GM18511 (cell line): ENCODE data around the gene NBEA.
"Not testable (repeated sequence)": the region's sequence is repeated elsewhere in the genome, so short reads cannot be mapped to it uniquely, and the experiment has no call there.

Source experiments
- ATAC-seq: cut with Tn5 transposase; IDR thresholded peaks from one replicate; pipeline ENCODE4 v1.9.1; 2021; ENCODE audit warnings: mild to moderate bottlenecking, moderate library complexity; ENCODE audit not compliant: unreplicated experiment

The NBEA gene

GRCh38 chr13:34944274-34944634 lies 2.2 kb downstream of the NBEA start:
- ATAC-seq = no peak

- ATAC-seq = no peak
Observed at GRCh38 chr13:34944751-34945150, 2.7 kb downstream of the NBEA start.

DNA sequence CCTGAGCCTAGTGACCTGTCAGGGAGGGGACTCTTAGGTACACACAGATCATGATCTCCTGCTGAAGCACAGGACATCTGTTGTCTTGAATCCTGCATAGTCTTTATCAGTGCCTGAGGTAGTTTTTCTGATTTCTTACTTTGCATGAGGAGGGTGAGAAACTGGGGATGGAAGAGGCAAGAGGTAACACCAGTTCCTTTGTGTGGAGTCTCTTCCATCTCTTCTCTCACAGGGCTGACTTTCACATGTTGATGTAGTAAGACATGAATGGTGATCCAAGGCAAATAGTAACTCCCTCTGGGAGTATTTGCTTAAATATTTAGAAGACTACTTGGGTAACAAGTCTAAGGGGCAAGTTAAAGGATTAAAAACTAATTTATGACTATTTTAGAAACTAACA lies 9.5 kb downstream of the NBEA start:
- no peak for ATAC-seq

DNA sequence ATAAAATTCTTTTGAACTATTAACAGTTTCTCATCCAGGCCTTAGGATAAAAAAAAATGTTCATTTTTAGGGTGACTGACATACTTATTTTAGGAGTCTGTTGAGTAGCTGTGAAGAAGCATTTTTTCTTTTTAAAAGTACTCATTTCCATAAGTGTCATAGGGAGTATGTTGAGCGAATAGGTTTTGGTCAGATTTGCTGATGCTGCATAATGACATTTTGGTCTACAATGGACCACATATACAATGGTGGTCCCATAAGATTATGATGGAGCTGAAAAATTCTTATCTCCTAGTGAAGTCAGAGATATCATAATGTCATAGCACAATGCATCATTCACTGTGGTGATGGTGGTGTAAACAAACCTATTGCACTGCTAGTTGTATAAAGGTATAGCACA lies 17.4 kb downstream of the NBEA start:
- ATAC-seq = no peak

DNA sequence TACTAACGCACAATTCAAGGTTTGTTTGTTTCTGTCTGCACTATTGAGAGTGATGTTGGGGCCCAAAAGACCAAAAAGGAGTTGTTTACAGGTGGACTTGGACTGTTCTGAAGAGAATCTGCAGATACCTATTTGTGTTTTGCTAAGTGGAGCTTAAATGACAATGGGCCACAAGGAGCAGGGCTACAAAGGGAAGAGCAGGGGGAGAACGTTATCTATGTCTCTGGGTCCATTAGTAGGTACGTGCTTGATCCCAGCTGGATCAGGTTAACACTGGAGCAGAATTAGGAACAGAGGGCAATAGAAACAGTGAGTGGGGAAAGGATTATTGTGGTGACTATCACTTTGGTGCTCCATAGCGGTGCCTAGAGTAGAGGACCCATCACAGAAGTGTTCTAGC lies 22.5 kb downstream of the NBEA start:
- no peak for ATAC-seq

- no peak for ATAC-seq
Observed at GRCh38 chr13:34967851-34968562, 25.9 kb downstream of the NBEA start.

DNA sequence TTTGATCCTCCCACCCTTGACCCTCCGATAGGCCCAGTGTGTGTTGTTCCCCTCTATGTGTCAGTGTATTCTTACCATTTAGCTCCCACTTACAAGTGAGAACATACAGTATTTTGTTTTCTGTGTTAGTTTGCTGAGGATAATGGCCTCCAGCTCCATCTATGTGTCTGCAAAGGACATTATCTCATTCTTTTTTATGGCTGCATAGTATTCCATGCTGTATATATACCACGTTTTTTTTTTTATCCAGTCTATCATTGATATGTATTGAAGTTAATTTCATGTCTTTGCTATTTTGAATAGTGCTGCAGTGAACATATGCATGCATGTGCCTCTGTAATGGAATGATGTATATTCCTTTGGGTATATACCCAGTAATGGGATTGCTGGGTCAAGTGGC lies 27.5 kb downstream of the NBEA start:
- ATAC-seq = not testable (repeated sequence)

DNA sequence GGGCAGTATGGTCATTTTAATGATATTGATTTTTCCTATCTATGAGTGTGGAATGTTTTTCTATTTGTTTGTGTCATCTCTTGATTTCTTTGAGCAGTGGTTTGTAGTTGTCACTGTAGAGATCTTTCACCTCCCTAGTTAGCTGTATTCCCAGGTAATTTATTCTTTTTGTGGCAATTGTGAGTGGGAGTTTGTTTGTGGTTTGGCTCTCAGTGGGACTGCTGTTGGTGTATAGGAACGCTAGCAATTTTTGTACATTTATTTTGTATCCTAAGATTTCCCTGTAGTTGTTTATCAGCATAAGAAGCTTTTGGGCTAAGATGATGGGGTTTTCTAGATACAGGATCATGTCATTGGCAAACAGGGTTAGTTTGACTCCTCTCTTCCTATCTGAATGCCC lies 28.9 kb downstream of the NBEA start:
- ATAC-seq = no peak

- no peak for ATAC-seq
Observed at GRCh38 chr13:34971473-34971872, 29.4 kb downstream of the NBEA start.

- ATAC-seq = not testable (repeated sequence)
Observed at GRCh38 chr13:34985199-34985598, 43.1 kb downstream of the NBEA start.

- no peak for ATAC-seq
Observed at GRCh38 chr13:34988330-34988791, 46.3 kb downstream of the NBEA start.

DNA sequence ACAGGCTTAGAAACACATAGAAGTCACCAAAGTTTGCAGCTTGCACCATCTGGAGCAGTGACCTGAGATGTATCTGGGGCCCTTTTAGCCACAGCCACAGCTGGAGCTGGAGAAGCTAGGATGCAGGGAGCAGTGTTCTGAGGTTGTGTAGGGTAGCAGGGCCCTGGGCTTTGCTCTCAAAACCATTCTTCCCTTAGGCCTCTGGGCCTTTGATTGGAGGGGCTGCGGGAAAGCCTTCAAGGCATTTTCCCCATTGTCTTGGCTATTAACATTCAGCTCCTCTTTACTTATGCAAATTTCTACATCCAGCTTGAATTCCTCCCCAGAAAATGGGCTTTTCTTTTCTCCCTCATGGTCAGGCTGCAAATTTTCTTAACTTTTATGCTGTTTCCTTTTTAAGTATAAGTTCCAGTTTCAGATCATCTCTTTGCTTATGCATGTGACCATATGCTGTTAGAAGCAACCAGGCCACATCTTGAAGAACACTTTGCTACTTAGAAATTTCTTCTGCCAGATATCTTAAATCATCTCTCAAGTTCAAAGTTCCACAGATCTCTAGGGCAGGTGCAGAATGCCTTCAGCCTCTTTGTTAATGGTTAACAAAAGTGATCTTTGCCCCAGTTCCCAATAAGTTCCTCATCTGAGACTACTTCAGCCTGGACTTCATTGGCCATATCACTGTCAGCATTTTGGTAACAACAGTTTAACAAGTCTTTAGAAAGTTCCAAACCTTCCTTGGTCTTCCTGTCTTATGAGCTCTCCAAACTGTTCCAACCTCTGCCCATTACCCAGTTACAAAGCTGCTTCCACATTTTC lies 48.5 kb downstream of the NBEA start:
- no peak for ATAC-seq

DNA sequence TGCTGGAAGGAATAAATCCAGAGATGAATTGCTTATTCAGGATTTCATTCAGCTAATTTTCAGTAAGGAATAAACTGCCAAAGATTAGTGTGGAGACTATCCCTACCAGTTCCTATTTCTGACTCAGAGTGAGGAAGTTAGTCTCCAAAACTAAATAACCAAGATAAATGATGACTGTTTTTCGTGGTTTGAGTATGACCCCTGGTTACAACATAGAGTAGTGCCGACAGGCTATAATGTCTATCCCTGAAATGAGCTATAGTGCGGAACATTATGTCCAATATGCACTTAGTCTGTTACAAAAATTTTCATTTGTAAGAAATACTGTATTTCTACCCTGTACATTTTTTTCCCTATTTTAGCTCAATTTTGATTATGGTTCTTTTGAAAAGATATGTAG lies 51.4 kb downstream of the NBEA start:
- ATAC-seq = no peak

DNA sequence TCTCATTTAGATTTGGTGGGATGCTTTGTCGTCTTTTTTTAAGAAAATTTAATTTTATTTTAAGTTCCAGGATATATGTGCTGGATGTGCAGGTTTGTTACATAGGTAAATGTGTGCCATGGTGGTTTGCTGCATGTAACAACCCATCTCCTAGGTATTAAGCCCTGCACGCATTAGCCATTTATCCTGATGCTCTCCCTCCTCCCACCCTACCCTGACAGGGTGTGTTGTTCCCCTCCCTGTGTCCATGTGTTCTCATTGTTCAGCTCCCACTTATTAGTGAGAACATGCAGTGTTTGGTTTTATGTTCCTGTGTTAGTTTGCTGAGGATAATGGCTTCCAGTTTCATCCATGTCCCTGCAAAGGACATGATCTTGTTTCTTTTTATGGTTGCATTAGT lies 61.7 kb downstream of the NBEA start:
- ATAC-seq = not testable (repeated sequence)

DNA sequence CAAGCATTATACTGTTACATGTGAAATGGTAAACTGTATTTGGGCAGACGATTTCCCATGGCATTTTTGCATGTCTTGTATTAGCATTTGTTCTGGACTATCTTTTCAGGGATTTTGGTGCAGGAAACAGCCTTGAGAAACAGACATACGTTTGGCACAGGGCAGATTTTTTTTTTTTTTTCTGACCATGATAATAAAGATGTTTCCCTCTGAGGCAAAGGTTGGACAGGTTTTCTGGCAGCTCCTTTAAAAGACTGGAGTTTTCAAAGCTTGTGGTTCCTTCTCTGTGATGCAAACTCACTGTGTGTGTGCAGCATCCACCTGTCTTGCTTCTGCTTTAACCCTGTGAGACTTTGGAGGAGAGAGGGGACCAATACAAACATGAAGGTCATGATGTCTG lies 63.0 kb downstream of the NBEA start:
- no peak for ATAC-seq

GRCh38 chr13:35014606-35015213 lies 72.6 kb downstream of the NBEA start:
- ATAC-seq = no peak

GRCh38 chr13:35016362-35017112 lies 74.5 kb downstream of the NBEA start:
- no peak for ATAC-seq

DNA sequence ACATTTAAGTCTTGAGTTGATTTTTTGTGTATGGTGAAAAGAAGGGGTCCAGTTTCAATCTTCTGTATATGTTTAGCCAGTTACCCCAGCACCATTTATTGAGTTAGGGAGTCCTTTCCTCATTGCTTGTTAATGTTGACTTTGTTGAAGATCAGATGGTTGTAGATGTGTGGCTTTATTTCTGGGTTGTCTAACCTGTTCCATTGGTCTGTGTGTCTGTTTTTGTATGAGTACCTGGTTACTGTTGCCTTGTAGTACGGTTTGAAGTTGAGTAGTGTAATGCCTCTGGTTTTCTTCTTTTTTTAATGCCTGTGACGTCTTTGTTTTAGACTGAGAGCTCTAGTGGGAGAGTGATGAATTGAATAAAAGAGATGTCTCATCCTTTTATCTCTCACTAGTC lies 83.2 kb downstream of the NBEA start:
- no peak for ATAC-seq

GRCh38 chr13:35028338-35028867 lies 86.3 kb downstream of the NBEA start:
- ATAC-seq = no peak

DNA sequence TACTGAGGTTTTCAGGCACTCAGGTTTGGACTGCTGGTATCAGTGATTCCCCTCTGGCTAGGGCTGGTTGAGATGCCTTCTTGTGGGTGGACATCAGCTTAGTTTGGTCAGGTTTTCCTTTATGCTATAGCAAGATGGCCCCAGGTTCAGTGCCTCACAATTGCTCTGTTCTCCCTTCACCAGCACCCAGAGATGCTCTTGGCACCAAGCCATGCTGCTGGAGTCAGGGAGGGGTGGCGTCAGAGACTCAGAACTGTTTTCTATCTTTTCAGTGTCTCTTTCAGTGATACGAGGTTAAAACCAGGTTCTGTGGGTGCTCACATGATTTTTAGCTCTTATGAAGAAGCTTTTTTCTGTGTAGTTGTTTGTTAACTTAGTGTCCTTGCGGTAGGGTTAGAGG lies 96.9 kb downstream of the NBEA start:
- ATAC-seq = no peak

GRCh38 chr13:35046587-35046986 lies 104.5 kb downstream of the NBEA start:
- no peak for ATAC-seq
